Stimulated activated CD8-positive, alpha-beta memory T cell treated with anti-CD3 and anti-CD28 coated beads, Interleukin-12 subunit alpha, Interleukin-12 subunit beta, amount 100 ng/mL, for 24 hours (primary cell): ENCODE data around the gene OSBPL10.

Experiments used
- DNase-seq: peaks from one replicate; pipeline ENCODE4 v3.0.0-alpha.2; 2020; ENCODE audit errors: extremely low read depth

The OSBPL10 gene

GRCh38 chr3:31958701-31959152, 22.3 kb downstream of the OSBPL10 start:
- DNase-seq = no peak

DNA sequence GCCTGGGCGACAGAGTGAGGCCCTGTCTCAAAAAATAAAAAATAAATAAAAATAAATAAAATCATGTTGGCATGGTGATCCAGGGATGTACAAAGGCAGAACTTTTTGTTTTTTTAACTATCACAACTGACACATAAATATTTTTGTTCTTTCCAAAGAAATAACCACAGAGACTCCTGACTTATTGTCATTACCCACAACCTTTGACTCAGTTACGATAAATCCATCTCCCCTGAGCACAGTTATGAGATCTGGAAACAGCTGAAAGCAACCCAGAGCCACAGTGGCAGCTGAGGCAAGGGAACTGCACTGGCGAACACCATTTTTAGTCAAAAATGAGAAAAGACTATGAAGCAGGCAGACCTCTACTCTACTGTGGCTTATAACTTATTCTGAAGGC, 24.0 kb downstream of the OSBPL10 start:
- no peak for DNase-seq

GRCh38 chr3:31955581-31955980, 25.5 kb downstream of the OSBPL10 start:
- no peak for DNase-seq

- no peak for DNase-seq
Measured at GRCh38 chr3:31953636-31954035, 27.4 kb downstream of the OSBPL10 start.

DNA sequence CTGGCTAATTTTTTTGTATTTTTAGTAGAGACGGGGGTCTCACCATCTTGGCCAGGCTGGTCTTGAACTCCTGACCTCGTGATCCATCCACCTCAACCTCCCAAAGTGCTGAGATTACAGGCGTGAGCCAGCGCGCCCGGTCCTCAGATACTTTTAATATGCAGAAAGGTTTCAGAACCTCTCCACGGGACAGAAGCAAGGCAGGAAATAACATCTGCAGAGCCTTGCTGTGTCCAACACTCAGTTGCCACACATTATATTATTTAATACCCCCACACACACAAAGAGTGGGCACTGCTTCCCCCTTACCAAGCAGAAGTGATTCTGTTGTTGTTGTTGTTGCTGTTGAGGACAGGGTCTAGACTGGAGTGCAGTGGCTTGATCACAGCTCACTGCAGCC, 28.0 kb downstream of the OSBPL10 start:
- no peak for DNase-seq

- no peak for DNase-seq
Measured at GRCh38 chr3:31952205-31952604, 28.9 kb downstream of the OSBPL10 start.

DNA sequence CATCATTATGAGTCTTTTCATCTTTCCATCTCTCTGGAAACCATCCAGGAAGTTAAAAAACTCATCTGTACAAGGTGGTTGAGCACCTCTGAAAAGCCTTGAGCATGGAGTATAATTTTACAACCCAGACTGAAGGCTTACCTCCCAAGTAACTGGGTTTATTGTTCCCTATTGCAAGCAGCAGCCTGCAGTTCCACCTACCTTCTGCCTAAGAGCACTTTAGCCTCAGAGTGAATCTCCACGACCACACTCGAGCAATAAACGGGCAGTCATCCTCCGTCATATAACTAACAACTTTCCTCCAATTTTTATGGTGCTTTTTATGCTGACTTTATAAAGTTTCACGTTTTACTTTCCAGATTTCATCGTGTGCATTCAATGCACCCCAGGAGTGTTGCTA, 32.8 kb downstream of the OSBPL10 start:
- DNase-seq = no peak

GRCh38 chr3:31947671-31948091, 33.4 kb downstream of the OSBPL10 start:
- no peak for DNase-seq

DNA sequence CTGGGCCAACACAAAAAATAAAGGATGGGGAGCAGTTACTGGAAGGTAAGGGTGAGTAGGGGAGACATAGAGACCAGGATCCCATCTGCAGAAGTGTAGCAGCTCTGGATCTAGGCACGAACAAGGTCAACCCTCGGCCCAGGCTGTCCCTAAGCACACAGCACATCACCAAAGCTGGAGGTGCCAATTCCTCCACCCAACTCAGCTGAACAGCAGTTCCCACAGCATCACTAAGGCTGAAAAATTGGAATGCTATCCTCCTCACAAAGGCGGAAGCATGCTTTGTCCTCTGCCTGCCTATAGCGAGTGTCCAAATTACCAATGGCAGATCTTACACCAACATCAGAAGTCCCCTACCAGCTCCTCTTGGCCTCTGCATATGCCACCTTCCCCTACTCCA, 33.9 kb downstream of the OSBPL10 start:
- DNase-seq = no peak

DNA sequence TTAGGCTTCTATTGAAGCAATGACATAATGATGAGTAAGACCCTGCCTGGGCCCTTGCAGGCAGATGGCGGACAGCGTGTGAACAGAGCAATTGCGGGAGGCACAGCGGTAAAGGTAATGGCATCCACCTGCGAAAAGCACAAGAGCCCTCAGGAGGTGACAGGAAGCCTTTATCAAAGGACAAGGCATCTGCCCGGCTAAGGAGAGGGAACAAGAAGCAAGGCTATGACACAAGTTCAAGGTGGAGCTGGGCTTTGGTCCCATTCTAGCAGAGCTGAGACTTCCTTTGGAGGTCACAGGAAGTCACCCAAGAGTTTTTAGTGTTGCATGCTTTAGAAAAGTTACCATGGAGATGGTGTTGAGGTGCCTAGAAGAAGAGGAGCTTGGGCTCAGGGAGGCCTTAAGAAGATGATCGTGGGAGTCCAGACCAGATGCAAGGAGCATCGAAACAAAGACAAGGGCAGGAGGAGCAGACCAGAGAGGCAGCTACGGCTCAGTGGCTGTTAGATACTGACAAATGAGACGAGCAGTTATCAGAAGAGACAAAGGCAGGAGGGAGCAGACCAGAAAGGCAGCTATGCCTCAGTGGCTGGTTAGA, 34.5 kb downstream of the OSBPL10 start:
- no peak for DNase-seq

DNA sequence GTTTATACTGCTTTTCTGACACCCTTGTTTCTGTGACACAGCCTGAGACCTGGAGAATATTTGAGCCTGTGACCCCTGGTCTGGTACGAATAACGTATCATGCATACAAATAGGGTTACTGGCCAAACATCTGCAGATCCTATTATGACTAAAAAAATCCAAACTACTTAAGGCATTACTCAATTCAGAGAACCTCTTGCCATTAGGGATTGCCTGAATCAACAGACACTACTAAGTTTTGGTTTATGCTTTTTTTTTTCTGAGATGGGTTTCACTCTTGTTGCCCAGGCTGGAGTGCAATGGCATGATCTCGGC, 35.4 kb downstream of the OSBPL10 start:
- DNase-seq = no peak

DNA sequence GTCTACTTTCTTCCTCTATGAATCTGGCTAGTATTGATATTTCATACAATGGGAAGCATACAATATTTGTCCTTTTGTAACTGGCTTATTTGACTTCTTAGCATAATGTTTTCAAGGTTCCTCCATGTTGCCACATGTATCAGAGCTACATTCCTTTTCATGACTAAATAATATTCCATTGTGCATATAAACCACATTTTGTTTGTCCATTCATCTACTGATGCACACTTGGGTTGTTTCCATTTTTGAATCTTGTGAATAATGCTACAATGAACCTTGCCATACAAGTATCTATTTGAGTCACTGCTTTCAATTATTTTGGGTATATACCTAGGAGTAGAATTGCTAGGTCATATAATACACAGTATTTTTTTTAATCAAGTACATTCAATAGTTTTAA, 38.0 kb downstream of the OSBPL10 start:
- no peak for DNase-seq

DNA sequence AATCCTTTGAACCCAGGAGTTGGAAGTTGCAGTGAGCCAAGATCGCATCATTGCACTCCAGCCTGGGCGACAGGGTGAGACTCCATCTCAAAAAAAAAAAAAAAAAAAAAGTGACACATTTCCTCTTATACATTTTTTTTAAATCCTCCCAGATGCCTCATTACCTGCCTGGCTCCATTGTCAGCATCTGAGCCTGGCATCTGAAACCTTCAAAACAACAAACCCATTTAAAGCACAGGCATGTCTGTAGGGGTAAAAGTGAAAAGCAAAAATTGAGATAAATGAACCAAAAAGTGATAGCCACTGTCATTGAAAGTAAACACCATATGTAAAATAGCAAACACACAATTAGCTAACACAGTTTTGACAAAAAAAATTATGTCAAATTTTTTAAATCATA, 38.6 kb downstream of the OSBPL10 start:
- no peak for DNase-seq

- no peak for DNase-seq
Measured at GRCh38 chr3:31937225-31937624, 43.8 kb downstream of the OSBPL10 start.

GRCh38 chr3:31936420-31937060, 44.5 kb downstream of the OSBPL10 start:
- no peak for DNase-seq

DNA sequence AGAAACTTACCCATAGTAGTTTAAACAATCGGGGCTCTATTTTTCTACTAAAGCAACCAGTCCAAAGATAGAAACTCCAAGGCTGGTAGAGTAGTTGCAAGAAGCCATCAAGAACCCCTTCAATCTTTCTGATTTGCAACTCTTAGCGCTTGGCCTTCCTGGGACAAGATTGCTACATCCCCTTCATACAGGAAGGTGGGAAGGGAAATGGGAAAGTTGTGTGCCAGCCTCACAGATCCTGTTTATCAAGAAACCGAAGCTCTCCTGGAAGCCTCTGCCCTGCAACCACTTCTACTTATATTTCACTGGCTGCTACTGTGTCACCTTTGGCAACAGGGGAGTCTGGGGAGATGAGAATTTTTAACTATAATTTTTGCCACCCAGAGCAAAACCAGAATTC, 46.2 kb downstream of the OSBPL10 start:
- DNase-seq = no peak

DNA sequence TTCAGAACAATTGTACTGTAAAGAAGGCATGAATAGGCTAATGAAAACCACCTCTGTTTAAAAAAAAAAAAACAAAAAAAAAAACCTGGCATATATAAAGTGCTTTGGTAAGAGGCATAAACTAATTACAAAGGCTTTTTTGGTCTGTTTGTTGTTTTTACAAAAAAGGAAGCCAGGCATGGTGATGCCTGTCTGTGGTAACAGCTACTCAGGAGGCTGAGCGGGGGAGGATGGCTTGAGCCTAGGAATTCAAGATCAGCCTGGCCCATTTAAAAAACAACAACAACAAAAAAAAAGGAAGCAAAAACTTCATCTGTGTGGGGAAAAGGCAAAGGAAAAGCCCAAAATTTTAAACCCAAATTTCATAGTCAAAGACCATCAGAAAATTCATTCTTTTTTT, 47.0 kb downstream of the OSBPL10 start:
- no peak for DNase-seq

DNA sequence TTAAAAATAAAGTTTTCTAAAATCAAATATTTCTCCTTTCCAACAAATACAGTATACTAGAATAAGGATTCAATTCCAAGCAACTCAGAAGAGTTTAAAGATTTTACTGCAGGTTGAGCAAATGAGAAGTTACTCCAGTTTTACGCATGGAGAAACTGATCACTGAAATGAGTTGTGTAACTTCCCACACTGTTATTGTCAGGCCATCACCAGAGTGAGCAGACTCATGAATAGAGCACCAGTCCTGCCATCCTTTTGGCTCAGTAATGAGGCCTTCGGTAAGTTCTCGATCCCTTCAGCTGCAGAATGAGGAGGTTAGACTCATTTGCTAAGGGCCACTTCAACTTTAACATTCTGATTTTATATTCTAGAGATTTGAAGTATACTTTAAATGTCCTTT, 48.1 kb downstream of the OSBPL10 start:
- no peak for DNase-seq

GRCh38 chr3:31929826-31930502, 51.1 kb downstream of the OSBPL10 start:
- DNase-seq = no peak

DNA sequence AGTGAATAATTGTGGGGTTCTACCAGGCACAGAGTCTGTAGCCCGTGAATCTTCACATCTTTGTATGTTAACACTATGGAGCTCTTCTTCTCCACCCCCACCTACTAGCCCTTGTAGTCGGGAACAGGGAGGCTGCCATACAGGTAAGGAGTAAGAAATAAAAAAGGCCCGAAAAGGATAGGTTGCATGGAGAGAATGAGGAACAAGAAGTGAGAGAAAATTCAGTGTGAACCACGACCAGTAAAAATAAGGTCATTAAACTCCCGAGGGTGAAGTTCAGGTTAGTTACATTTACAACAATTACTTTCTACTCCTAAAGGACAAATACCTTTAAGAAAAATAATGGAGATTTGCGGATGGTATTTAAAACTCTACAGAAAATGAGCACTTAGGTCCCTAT, 53.3 kb downstream of the OSBPL10 start:
- no peak for DNase-seq

DNA sequence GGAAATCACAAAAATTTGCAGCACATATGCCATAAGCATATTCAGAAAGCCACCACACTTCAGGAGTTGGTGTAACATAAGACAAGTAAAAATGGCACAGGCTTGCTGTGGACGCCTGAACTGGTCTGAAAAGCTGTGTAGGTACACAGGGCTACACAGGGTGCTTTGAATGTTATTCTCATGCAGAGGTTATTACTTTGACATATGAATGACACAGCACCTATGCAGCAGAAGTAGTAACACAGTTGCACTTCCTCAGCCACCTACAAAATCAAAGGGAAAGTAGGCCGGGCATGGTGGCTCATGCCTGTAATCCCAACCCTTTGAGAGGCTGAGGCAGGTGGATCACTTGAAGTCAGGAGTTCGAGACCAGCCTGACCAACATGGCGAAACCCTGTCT, 54.5 kb downstream of the OSBPL10 start:
- no peak for DNase-seq

GRCh38 chr3:31925271-31925630, 55.8 kb downstream of the OSBPL10 start:
- DNase-seq = no peak

GRCh38 chr3:31924610-31925270, 56.3 kb downstream of the OSBPL10 start:
- DNase-seq = no peak
